ENCODE measurements around the gene HIVEP2.

Gene HIVEP2

GRCh38 chr6:142728364-142728763 lies 216.6 kb downstream of the HIVEP2 start:
- DNase-seq, result no peak

GRCh38 chr6:142726616-142727015 lies 218.4 kb downstream of the HIVEP2 start:
- DNase-seq, result no peak

- no peak for DNase-seq
Observed at GRCh38 chr6:142725024-142725770, 219.8 kb downstream of the HIVEP2 start.

GRCh38 chr6:142722841-142723240 lies 222.1 kb downstream of the HIVEP2 start:
- DNase-seq, result no peak

GRCh38 chr6:142722012-142722411 lies 223.0 kb downstream of the HIVEP2 start:
- no peak for DNase-seq

- no peak for DNase-seq
Observed at GRCh38 chr6:142721215-142721920, 223.6 kb downstream of the HIVEP2 start.

GRCh38 chr6:142718667-142719191 lies 226.2 kb downstream of the HIVEP2 start:
- DNase-seq, result no peak

- no peak for DNase-seq
Observed at GRCh38 chr6:142716097-142716496, 228.9 kb downstream of the HIVEP2 start.

- DNase-seq, result no peak
Observed at GRCh38 chr6:142714951-142715785, 229.8 kb downstream of the HIVEP2 start.

- DNase-seq, result no peak
Observed at GRCh38 chr6:142713959-142714358, 231.0 kb downstream of the HIVEP2 start.

GRCh38 chr6:142712231-142712630 lies 232.7 kb downstream of the HIVEP2 start:
- DNase-seq, result no peak

- DNase-seq, result no peak
Observed at GRCh38 chr6:142708651-142709050, 236.3 kb downstream of the HIVEP2 start.

- DNase-seq, result no peak
Observed at GRCh38 chr6:142707255-142707654, 237.7 kb downstream of the HIVEP2 start.

GRCh38 chr6:142706210-142706609 lies 238.8 kb downstream of the HIVEP2 start:
- no peak for DNase-seq

- DNase-seq, result no peak
Observed at GRCh38 chr6:142705054-142705453, 239.9 kb downstream of the HIVEP2 start.

GRCh38 chr6:142702501-142703460 lies 242.2 kb downstream of the HIVEP2 start:
- no peak for DNase-seq
